Aorta (tissue), 5 donors: ENCODE results near the gene PAX5. TPM values are rescaled to one million over a fixed set of nuclear protein-coding genes. Genes with fewer than 3 reads are reported as not detected.

Experiments
- ATAC-seq: fragments of 200-7000 bp; cut with Tn5 transposase; one replicate; pipeline ENCODE4 v1.9.1; 2022; ENCODE audit warnings: moderate library complexity; ENCODE audit not compliant: low FRiP score
- DNase-seq, 2 donors: peaks; one replicate each; pipeline ENCODE4 v3.0.0-alpha.2; 2020
- H3K27ac ChIP-seq, 2 donors: one replicate each; pipeline ENCODE4 v1.5.1; 2013; ENCODE audit warnings: low read length in 2 of 2, mild to moderate bottlenecking in 2 of 2, moderate library complexity in 2 of 2, control low read depth in 1 of 2, inconsistent platforms in 1 of 2, low read depth in 1 of 2
- H3K27me3 ChIP-seq, 2 donors: one replicate each; pipeline ENCODE4 v1.6.1; 2013; ENCODE audit warnings: control low read depth in 1 of 2, low read length in 1 of 2, mild to moderate bottlenecking in 1 of 2, moderate library complexity in 1 of 2; ENCODE audit not compliant: insufficient read depth in 2 of 2, control insufficient read depth in 1 of 2
- H3K36me3 ChIP-seq, 2 donors: one replicate each; pipeline ENCODE4 v1.6.1; 2013; ENCODE audit warnings: control low read depth in 1 of 2, low read length in 1 of 2, mild to moderate bottlenecking in 1 of 2; ENCODE audit not compliant: insufficient read depth in 2 of 2, control insufficient read depth in 1 of 2
- H3K4me1 ChIP-seq, 2 donors: one replicate each; pipeline ENCODE4 v1.6.1; 2013; ENCODE audit warnings: low read length in 2 of 2, control low read depth in 1 of 2, mild to moderate bottlenecking in 1 of 2, moderate library complexity in 1 of 2; ENCODE audit not compliant: insufficient read depth in 2 of 2, control insufficient read depth in 1 of 2
- H3K4me3 ChIP-seq, 2 donors: one replicate each; pipeline ENCODE4 v1.5.1; 2013; ENCODE audit warnings: low read length in 2 of 2, control low read depth in 1 of 2, mild to moderate bottlenecking in 1 of 2
- H3K9me3 ChIP-seq: one replicate; pipeline ENCODE4 v1.6.1; 2013; ENCODE audit warnings: mild to moderate bottlenecking, low read length; ENCODE audit not compliant: control insufficient read depth
- WGBS, 2 donors: extraction: QIAGEN DNeasy Blood & Tissue Kit; methylation state at CpG; one replicate each; pipeline ENCODE4 v1.1.7; 2013; 5-methylcytosine and 5-hydroxymethylcytosine counted together
- intact Hi-C, 2 donors: fragments of 100-400 bp; cut with DNase I; formaldehyde crosslinking; loops; one replicate each; pipeline versions ENCODE4 v1.14.2 to v1.15.0; 2022
- polyA plus RNA-seq, 2 donors: library from polyadenylated mRNA; stranded (reverse); fragments of 200-250 nt; gene quantifications; one replicate each; pipeline ENCODE4 v1.2.3, GENCODE V29; 2013
- total RNA-seq, 2 donors: library from RNA; stranded (reverse); fragmentation: NEBNext Ultra II Directional; extraction: Animal tissue kit (Norgen Biotek cat#: 25700); gene quantifications; one replicate each; pipeline ENCODE4 v1.2.1, GENCODE V29; 2021
- donor health status: healthy with polysubstance abuse.
- donor health status: Bipolar disorder and iron deficiency.
- donor health status: DM: no; HTN: no; CAD: no.
- donor health status: DM: no; HTN: no; CAD: no.
- donor health status: DM: yes; HTN: yes; CAD: no.

Gene PAX5
- total and polyA plus RNA-seq, 4 donors = under 0.01 to 0.81 (median 0.40) TPM

DNA sequence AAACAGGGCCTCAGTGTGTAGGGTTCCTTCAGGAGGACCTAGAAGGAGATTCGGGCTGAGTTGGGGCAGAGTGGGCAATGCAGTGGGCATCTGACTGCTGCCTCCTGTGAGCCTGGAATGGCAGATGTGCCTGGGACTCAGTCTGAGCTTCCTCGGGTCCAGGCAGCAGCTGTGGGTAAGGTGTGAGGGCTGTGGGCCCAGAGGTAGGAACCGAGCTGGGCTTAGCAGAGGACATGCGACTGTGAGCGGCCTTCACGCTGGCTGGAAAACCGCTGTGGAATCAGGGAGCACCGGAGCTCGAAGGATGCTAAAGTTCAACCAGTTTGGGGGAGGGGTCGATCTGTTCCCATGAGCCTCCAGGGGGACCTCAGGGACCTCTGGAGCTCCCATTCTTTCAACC is 137.0 kb downstream of the PAX5 start:
- H3K9me3 ChIP-seq = no peaks in the 10 kb centered on the region

DNA sequence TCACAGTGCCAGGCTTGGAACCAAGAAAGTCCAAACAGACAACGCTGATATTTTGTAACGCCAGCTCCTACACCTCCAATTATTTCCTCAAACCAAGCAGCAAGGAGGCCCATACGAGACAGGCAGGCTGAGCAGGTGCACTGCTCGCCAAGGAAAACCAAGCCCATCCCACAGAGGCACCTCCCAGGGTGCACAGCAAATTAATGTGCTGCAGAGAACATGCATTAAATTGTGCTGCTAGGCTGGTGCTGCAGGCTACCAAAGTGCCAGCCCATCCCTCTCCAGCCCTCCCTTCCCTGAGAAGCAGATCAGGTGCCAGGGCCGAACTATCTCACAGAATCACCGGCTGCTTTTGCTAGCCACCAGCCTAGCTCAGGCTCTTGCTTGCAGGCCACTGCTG is 137.8 kb downstream of the PAX5 start:
- Histone ChIP-seq H3K4me1 (no peaks in the 10 kb centered on the region), H3K4me3 (no peak overlapping the region), H3K36me3 (no peaks in the 10 kb centered on the region), H3K9me3 (no peaks in the 10 kb centered on the region), H3K27ac (no peak overlapping the region), H3K27me3 (peaks cover 0 to under 1% of the 10 kb centered on the region in 2 donors)
- peak in 1 of 2 donors; percentile 37 for DNase-seq
- no peak for ATAC-seq
- WGBS, 2 donors = 76 to 85% methylated on average over 5 to 6 of the region's 6 CpGs
- intact Hi-C loops = no loop called here

More for the DNA sequence above, 137.0 kb downstream of the PAX5 start:
- no peaks in the 10 kb centered on the region for H3K36me3 ChIP-seq
- no peaks in the 10 kb centered on the region for H3K27me3 ChIP-seq
- intact Hi-C loops = no loop called here
- DNase-seq = peak in 1 of 2 donors; percentile 71
- no peak overlapping the region for H3K4me3 ChIP-seq
- H3K4me1 ChIP-seq = no peaks in the 10 kb centered on the region
- no peak for ATAC-seq
- WGBS, 2 donors = 53 to 58% methylated on average over 10 of the region's 10 CpGs
- H3K27ac ChIP-seq = no peak overlapping the region

- DNase-seq (peak in 1 of 2 donors; percentile 25), ATAC-seq (no peak)
- Histone ChIP-seq H3K27me3 (peaks cover 0 to 3% of the 10 kb centered on the region in 2 donors), H3K4me1 (no peaks in the 10 kb centered on the region), H3K36me3 (no peaks in the 10 kb centered on the region), H3K4me3 (no peak overlapping the region), H3K27ac (no peak overlapping the region), H3K9me3 (no peaks in the 10 kb centered on the region)
- 66 to 86% methylated on average over 5 of the region's 5 CpGs for WGBS, 2 donors
- intact Hi-C loops = no loop called here
These were observed 138.3 kb downstream of the PAX5 start for GRCh38 chr9:36895744-36896260.

DNA sequence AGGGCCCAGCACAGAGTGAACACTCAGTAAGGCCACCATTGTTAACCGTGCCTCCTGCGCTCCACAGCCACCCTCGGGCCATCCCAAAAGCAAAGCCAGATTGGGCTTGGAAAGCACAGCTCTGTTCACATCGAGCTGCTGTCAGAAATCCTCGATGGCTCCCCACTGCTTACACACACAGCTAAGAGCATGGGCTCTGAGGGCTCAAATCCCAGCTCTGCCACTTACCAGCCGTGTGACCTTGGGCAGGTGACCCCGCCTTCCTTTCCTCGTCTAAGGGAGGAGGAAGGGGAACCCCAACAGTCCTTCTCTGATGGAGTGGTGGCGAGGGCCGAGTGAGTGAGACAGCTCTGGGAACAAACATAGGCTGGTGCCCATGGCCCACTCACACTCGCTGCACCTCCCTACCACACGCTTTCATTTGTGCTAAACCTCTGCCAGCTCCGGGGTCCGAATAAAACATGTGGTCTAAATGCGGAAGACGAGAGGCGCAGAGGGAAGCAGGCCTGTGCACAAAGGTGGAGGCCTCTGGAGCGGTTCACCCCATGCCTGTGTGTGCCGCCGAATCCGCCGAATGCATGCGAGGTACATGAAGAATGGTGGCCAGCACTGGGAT is 139.3 kb downstream of the PAX5 start:
- Histone ChIP-seq H3K36me3 (no peaks in the 10 kb centered on the region), H3K27me3 (peaks cover 0 to 3% of the 10 kb centered on the region in 2 donors), H3K9me3 (no peaks in the 10 kb centered on the region), H3K4me1 (no peaks in the 10 kb centered on the region), H3K27ac (no peak overlapping the region), H3K4me3 (no peak overlapping the region)
- DNase-seq = peak in 1 of 2 donors; percentile 70
- 81 to 92% methylated on average over 23 of the region's 23 CpGs for WGBS, 2 donors
- ATAC-seq = no peak
- intact Hi-C loops = no loop called here

DNA sequence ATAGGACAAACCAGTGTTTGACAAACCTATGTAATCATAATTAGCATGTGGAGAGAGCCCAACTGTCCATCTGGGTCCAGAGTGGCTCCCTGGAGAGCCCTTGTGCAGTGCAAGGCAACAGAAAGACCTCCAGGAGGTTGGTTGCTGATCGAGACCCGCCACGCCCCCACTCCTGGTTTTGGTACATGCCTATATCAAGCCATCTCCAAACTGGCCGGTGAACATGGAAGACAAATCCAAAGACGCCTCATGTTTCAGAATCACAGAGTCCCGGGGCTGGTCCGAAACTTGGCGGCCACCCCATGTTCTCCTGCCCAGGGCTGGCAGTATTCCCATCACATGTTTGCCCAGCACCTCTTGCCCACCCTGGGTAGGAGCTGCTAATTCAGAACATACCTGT is 140.2 kb downstream of the PAX5 start:
- H3K27ac ChIP-seq = no peak overlapping the region
- no peak for ATAC-seq
- intact Hi-C loops = no loop called here
- H3K36me3 ChIP-seq = no peaks in the 10 kb centered on the region
- WGBS, 2 donors = 60 to 77% methylated on average over 8 of the region's 8 CpGs
- H3K4me1 ChIP-seq = no peaks in the 10 kb centered on the region
- DNase-seq = peak in 1 of 2 donors; percentile 54
- H3K4me3 ChIP-seq = no peak overlapping the region
- no peaks in the 10 kb centered on the region for H3K9me3 ChIP-seq
- H3K27me3 ChIP-seq = peaks cover 0 to 3% of the 10 kb centered on the region in 2 donors

GRCh38 chr9:36893184-36893583 is 140.9 kb downstream of the PAX5 start:
- WGBS, 2 donors = 51 to 52% methylated on average over 8 of the region's 8 CpGs
- H3K27me3 ChIP-seq = peaks cover 0 to 3% of the 10 kb centered on the region in 2 donors
- H3K36me3 ChIP-seq = no peaks in the 10 kb centered on the region
- no peak for ATAC-seq
- no peaks in the 10 kb centered on the region for H3K9me3 ChIP-seq
- H3K4me1 ChIP-seq = no peaks in the 10 kb centered on the region
- H3K4me3 ChIP-seq = no peak overlapping the region
- no peak overlapping the region for H3K27ac ChIP-seq
- peak in 1 of 2 donors; percentile 43 for DNase-seq
- intact Hi-C loops = no loop called here

DNA sequence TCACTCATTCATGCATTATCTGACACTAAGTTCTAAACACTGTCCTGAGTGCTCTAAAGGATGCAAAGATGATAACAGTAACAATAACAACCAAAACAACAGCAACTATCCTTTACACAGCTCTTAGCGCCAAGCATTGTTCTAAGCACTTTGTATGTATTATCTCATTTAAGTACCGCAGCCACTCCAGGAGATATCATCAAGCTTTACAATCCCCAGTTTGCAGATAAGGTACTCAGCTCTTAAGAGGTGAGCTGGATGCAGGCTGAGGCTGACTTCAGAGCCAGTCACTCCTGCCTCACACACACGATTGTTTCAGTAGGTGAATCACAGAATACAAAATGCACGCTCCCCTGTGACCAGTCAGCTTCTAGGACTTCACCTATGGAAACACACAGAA is 141.8 kb downstream of the PAX5 start:
- Histone ChIP-seq H3K27me3 (peaks cover 0 to 3% of the 10 kb centered on the region in 2 donors), H3K9me3 (no peaks in the 10 kb centered on the region), H3K4me3 (no peak overlapping the region), H3K27ac (no peak overlapping the region), H3K4me1 (no peaks in the 10 kb centered on the region), H3K36me3 (no peaks in the 10 kb centered on the region)
- 80 to 87% methylated on average over 4 of the region's 4 CpGs for WGBS, 2 donors
- DNase-seq (peak in 1 of 2 donors; percentile 11), ATAC-seq (no peak)
- intact Hi-C loops = no loop called here

DNA sequence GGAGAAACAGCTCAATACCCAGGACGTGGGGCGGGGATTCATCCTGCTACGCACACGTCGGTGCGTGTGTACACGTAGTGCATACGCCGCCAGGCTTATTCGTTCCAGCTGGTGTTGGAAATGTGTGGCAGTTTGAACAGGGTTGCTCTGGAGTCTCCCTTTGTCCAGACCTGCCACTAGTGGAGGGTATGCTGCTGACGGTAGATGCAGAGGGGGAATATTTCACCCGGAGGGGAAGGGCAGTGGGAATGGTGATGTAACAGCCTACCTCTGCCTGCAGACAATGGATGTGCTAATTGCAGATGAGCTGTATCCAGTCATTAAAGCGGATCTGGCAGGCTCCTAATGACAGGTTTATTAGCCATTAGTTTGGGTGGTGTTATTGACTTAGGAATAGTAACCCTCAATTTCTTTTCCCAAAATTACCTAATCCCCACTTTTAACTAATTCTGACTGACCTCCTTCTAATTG is 142.7 kb downstream of the PAX5 start:
- Histone ChIP-seq H3K36me3 (no peaks in the 10 kb centered on the region), H3K4me3 (no peak overlapping the region), H3K4me1 (no peaks in the 10 kb centered on the region), H3K9me3 (no peaks in the 10 kb centered on the region), H3K27ac (no peak overlapping the region), H3K27me3 (peaks cover 0 to 3% of the 10 kb centered on the region in 2 donors)
- ATAC-seq (no peak), DNase-seq (peak in 1 of 2 donors; percentile 50)
- WGBS, 2 donors = 48 to 50% methylated on average over 13 of the region's 13 CpGs
- intact Hi-C loops = no loop called here

- no peak for DNase-seq
- no peak overlapping the region for H3K4me3 ChIP-seq
- ATAC-seq = no peak
- H3K27me3 ChIP-seq = peaks cover 0 to 3% of the 10 kb centered on the region in 2 donors
- no peaks in the 10 kb centered on the region for H3K9me3 ChIP-seq
- H3K4me1 ChIP-seq = no peaks in the 10 kb centered on the region
- intact Hi-C loops = no loop called here
- no peak overlapping the region for H3K27ac ChIP-seq
- 36 to 43% methylated on average over 6 of the region's 6 CpGs for WGBS, 2 donors
- H3K36me3 ChIP-seq = no peaks in the 10 kb centered on the region
These were observed 144.2 kb downstream of the PAX5 start for GRCh38 chr9:36889844-36890243.
